ENCODE data around the gene ZNF658. TPM values are rescaled to one million over a fixed set of nuclear protein-coding genes. Genes with fewer than 3 reads are reported as not detected.

ZNF658 gene
- total RNA-seq, 1 donor from 2014 or later = 1.2 TPM

Other genes starting within 250 kb of the ZNF658 start
- not detected in 2 replicates for gene SPATA31A3, start 91.8 kb downstream of the ZNF658 start, total RNA-seq